ENCODE results near the gene ZNF487.

ZNF487 gene

DNA sequence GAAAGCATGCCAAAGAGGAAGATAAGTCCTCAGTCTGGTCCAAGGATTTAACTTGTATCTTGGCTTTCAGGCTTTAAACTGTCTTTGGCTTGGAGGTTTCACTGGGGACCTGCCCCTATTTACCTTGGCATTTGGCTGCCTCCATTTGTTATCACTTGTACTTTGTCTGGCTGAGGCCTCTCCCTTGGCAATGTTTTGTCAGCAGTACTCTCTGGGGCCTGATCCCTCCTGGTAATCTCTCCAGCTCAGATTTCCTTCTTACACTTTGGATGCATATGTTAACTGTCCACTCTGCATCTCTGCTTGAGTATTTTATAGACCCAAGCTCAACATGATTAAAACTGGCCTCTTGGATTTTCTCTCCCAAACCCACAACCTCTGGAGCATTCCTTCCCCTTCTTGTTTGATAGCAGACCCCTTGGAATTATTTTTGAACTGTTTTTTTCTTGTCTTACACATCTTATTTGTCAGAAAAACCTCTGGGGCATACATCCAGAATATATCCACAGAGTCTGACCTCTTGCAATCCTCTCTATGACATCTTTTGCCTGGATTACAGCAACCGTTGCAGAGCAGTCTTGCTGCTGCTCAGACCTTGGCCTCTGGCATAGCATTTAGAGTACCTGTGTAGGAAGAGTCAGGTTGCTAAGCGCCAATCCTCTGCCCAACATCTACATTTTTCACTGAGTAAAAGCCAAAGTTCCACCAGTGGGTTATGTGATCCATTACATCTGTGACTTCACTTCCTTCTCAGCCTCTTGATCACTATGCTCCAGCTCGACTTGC, 35.2 kb downstream of the ZNF487 start:
- H3K4me3 ChIP-seq (ENCODE audit: low read length) = no peak overlapping the region
- no peak overlapping the region for H3K9ac ChIP-seq (ENCODE audit: low read length)
- DNase-seq (ENCODE audit: low read depth) = peak; percentile 18
- no peaks in the 10 kb centered on the region for H3K27me3 ChIP-seq (replicated peaks; ENCODE audit: control insufficient read depth, insufficient read depth, low read length)
- no peaks in the 10 kb centered on the region for H3K9me3 ChIP-seq (ENCODE audit: control insufficient read depth, low read length)
- H3K4me1 ChIP-seq (ENCODE audit: control insufficient read depth, insufficient read depth, low read length) = no peaks in the 10 kb centered on the region
- no peaks in the 10 kb centered on the region for H3K36me3 ChIP-seq (ENCODE audit: control insufficient read depth, insufficient read depth, low read length, severe bottlenecking)

DNA sequence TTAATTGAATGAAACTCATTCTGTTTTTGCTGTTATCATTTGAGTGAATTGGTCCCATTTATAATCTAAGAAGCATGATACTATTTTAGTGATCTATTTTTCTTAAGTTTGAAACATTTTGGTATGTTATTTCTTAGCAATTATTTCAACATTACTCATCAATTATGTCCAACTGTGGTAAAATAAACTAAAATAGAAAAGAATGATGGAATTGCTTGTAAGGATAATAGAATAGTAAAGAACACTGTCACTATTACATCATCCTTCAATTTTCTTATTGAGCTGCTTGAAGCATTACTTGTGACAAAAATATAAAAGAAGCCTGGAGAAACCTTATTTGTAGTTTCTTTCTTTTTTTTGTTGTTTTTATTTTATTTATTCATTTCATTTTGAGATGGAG, 42.4 kb downstream of the ZNF487 start:
- Histone ChIP-seq H3K4me3 (ENCODE audit: low read length) (no peak overlapping the region), H3K27me3 (replicated peaks; ENCODE audit: control insufficient read depth, insufficient read depth, low read length) (no peaks in the 10 kb centered on the region), H3K9me3 (ENCODE audit: control insufficient read depth, low read length) (peaks cover 38% of the 10 kb centered on the region), H3K4me1 (ENCODE audit: control insufficient read depth, insufficient read depth, low read length) (no peaks in the 10 kb centered on the region), H3K36me3 (ENCODE audit: control insufficient read depth, insufficient read depth, low read length, severe bottlenecking) (peaks cover 21% of the 10 kb centered on the region), H3K9ac (ENCODE audit: low read length) (no peak overlapping the region)
- DNase-seq (ENCODE audit: low read depth) = peak; percentile 60

DNA sequence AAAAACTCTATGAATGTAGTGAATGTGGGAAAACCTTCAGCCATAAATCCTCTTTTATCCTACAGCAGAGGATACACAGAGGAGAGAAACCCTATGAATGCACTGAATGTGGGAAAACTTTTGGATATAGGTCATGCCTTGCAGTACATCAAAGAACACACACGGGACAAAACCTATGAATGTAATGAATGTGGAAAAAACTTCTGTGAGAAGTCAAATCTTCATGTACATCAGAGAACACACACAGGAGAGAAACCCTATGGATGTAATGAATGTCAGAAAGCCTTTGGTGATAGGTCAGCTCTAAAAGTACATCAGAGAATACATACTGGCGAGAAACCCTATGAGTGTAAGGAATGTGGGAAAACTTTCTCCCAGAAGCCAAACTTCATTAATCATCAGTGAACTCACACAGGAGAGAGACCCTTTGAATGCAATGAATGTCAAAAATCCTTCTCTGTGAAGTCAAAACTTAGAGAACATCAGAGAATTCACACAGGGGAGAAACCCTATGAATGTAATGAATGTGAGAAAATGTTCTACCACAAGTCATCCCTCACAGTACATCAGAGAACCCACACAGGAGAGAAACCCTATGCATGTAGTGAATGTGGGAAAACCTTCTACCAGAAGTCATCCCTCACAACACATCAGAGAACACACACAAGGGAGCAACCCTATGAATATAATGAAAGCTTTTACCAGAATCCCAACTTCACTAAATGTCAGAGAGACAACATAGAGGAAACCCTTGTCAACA, 45.6 kb downstream of the ZNF487 start:
- no peaks in the 10 kb centered on the region for H3K4me1 ChIP-seq (ENCODE audit: control insufficient read depth, insufficient read depth, low read length)
- DNase-seq (ENCODE audit: low read depth) = no peak
- no peaks in the 10 kb centered on the region for H3K27me3 ChIP-seq (replicated peaks; ENCODE audit: control insufficient read depth, insufficient read depth, low read length)
- H3K36me3 ChIP-seq (ENCODE audit: control insufficient read depth, insufficient read depth, low read length, severe bottlenecking) = peaks cover 24% of the 10 kb centered on the region
- peak overlapping the region; percentile 61 for H3K4me3 ChIP-seq (ENCODE audit: low read length)
- peaks cover 66% of the 10 kb centered on the region for H3K9me3 ChIP-seq (ENCODE audit: control insufficient read depth, low read length)
- no peak overlapping the region for H3K9ac ChIP-seq (ENCODE audit: low read length)

DNA sequence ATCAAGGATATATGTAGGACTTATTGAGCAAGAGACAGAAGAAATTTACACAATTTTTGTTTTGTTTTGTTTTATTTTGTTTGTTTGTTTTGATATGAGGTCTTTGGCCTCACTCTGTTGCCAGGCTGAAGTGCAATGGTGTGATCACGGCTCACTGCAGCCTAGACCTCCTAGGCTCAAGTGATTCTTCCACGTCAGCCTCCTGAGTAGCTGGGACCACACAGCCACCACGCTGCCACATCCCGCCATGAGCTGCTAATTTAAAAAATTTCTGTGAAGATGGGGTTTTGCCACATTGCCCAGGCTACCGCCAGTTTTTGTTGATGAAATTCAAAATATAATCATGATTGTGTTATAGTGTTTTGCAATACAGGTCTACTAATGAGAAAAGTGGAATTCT, 54.9 kb downstream of the ZNF487 start:
- H3K9ac ChIP-seq (ENCODE audit: low read length) = no peak overlapping the region
- H3K9me3 ChIP-seq (ENCODE audit: control insufficient read depth, low read length) = peaks cover 6% of the 10 kb centered on the region
- no peaks in the 10 kb centered on the region for H3K4me1 ChIP-seq (ENCODE audit: control insufficient read depth, insufficient read depth, low read length)
- H3K36me3 ChIP-seq (ENCODE audit: control insufficient read depth, insufficient read depth, low read length, severe bottlenecking) = no peaks in the 10 kb centered on the region
- no peak for DNase-seq (ENCODE audit: low read depth)
- no peak overlapping the region for H3K4me3 ChIP-seq (ENCODE audit: low read length)
- no peaks in the 10 kb centered on the region for H3K27me3 ChIP-seq (replicated peaks; ENCODE audit: control insufficient read depth, insufficient read depth, low read length)

DNA sequence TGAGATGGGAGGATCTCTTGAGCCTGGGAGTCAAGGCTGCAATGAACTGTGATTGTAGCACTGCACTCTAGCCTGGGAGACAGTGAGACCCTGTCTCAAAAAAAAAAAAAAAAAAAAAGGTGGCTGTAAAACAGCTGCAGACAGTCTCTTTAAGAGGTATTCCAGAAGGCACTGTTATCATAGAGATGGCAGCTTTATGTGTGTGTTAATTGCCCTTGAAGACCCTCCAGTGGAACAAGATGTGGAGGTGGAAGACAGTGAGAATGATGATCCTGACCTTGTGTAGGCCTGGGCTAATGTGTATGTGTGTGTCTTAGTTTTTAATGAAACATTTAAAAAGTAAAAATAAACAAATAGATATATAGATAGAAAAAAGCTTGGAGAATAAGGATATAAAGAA, 66.0 kb downstream of the ZNF487 start:
- Histone ChIP-seq H3K36me3 (ENCODE audit: control insufficient read depth, insufficient read depth, low read length, severe bottlenecking) (peaks cover 4% of the 10 kb centered on the region), H3K27me3 (replicated peaks; ENCODE audit: control insufficient read depth, insufficient read depth, low read length) (no peaks in the 10 kb centered on the region), H3K9ac (ENCODE audit: low read length) (no peak overlapping the region), H3K4me3 (ENCODE audit: low read length) (no peak overlapping the region), H3K9me3 (ENCODE audit: control insufficient read depth, low read length) (peaks cover 5% of the 10 kb centered on the region), H3K4me1 (ENCODE audit: control insufficient read depth, insufficient read depth, low read length) (no peaks in the 10 kb centered on the region)
- no peak for DNase-seq (ENCODE audit: low read depth)

DNA sequence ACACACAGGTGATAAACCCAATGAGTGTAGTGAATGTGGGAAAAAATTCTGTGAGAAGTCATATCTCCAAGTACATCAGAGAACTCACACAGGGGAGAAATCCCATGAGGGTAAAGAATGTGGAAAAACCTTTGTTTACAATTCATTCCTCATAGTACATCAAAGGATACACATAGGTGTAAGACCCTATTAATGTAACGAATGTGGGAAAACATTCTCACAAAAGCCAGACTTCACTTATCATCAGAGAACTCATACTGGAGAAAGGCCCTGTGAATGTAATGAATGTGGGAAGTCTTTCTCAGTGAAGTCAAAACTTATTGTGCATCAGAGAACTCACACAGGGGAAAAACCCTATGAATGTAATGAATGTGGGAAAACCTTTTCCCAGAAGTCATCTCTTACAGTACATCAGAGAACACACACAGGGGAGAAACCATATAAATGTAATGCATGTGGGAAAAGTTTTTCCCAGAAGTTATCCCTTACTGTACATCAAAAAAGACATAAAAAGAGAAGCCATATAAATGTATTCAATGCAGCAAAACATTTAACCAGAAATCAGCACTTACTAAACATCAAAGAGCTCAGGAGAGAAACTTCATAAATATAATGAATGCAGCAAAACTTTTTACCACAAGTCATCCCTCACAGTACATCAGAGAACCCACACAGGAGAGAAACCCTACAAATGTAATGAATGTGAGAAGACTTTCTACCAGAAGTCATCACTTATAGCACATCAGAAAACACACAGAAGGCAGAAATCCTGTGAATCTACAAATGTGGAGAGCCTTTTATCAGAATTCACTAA, 87.7 kb downstream of the ZNF487 start:
- Histone ChIP-seq H3K9ac (ENCODE audit: low read length) (no peak overlapping the region), H3K4me3 (ENCODE audit: low read length) (peak overlapping the region; percentile 52), H3K9me3 (ENCODE audit: control insufficient read depth, low read length) (peaks cover 72% of the 10 kb centered on the region), H3K4me1 (ENCODE audit: control insufficient read depth, insufficient read depth, low read length) (no peaks in the 10 kb centered on the region), H3K36me3 (ENCODE audit: control insufficient read depth, insufficient read depth, low read length, severe bottlenecking) (no peaks in the 10 kb centered on the region), H3K27me3 (replicated peaks; ENCODE audit: control insufficient read depth, insufficient read depth, low read length) (no peaks in the 10 kb centered on the region)
- DNase-seq (ENCODE audit: low read depth) = peak; percentile 1

All from adipocyte (in vitro differentiated cells).